Limb (tissue), 2 donors: ENCODE data around the gene ZNF324.
"Not testable (repeated sequence)": the region's sequence is repeated elsewhere in the genome, so short reads cannot be mapped to it uniquely, and the experiment has no call there.

Experiments used
- DNase-seq, 2 donors: peaks; one replicate each; pipeline ENCODE4 v3.0.0-alpha.2; 2016; ENCODE audit errors: extremely low spot score in 2 of 2

ZNF324 gene

GRCh38 chr19:58499021-58499927 is 32.4 kb downstream of the ZNF324 start:
- DNase-seq: peak; percentile 95 to 97

GRCh38 chr19:58500242-58500641 is 33.4 kb downstream of the ZNF324 start:
- DNase-seq: no peak

GRCh38 chr19:58507602-58508223 is 40.8 kb downstream of the ZNF324 start:
- DNase-seq: not testable (repeated sequence)

GRCh38 chr19:58509731-58510083 is 42.8 kb downstream of the ZNF324 start:
- DNase-seq: no peak

- DNase-seq: no peak
Measured at GRCh38 chr19:58510084-58510862, 43.4 kb downstream of the ZNF324 start.

GRCh38 chr19:58511353-58512208 is 44.7 kb downstream of the ZNF324 start, which contains the start of gene SLC27A5:
Gene SLC27A5 (minus strand): TSS chr19:58511992. CDS start chr19:58511955, 37 bp downstream.
- no peak for DNase-seq

- DNase-seq: no peak
Measured at GRCh38 chr19:58513213-58513693, 46.4 kb downstream of the ZNF324 start.

GRCh38 chr19:58513694-58514563 is 47.0 kb downstream of the ZNF324 start:
- peak; percentile 89 to 93 for DNase-seq

- DNase-seq: no peak
Measured at GRCh38 chr19:58514564-58515022, 47.7 kb downstream of the ZNF324 start.

- no peak for DNase-seq
Measured at GRCh38 chr19:58515259-58515658, 48.4 kb downstream of the ZNF324 start.

- no peak for DNase-seq
Measured at GRCh38 chr19:58516246-58516836, 49.5 kb downstream of the ZNF324 start.

- DNase-seq: no peak
Measured at GRCh38 chr19:58516964-58517833, 50.3 kb downstream of the ZNF324 start.

- DNase-seq: no peak
Measured at GRCh38 chr19:58518256-58519086, 51.6 kb downstream of the ZNF324 start.

GRCh38 chr19:58519087-58519354 is 52.1 kb downstream of the ZNF324 start:
- peak; percentile 81 for DNase-seq

GRCh38 chr19:58519355-58520256 is 52.7 kb downstream of the ZNF324 start, which contains the start of gene ZBTB45:
Gene ZBTB45 (minus strand): TSS chr19:58519810. CDS start chr19:58517673, 2,137 bp downstream.
- peak; percentile 94 to 96 for DNase-seq

- no peak for DNase-seq
Measured at GRCh38 chr19:58520257-58520599, 53.3 kb downstream of the ZNF324 start.

- no peak for DNase-seq
Measured at GRCh38 chr19:58521651-58522050, 54.8 kb downstream of the ZNF324 start.
